ENCODE data around the gene LBP.
"Not testable (repeated sequence)": the region's sequence is repeated elsewhere in the genome, so short reads cannot be mapped to it uniquely, and the experiment has no call there.

LBP gene

DNA sequence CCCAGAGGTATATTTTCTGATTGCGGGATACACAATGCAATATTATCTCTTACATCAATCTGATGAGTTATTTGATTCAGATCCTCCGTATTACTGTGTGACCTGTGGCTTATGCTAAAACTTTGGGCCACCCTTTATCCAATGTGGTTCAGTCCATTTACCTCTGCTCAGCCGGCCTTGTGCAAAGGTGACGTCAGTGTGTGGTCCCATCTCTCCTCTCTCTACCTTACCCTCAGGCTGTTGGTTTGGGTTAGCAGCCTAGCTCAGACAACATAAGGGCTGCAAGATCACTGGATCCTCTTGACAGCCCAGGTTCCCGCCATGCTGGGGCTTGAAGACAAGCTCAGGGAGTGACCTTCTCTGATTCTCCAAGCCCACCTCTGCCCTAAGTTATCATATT is 55.8 kb downstream of the LBP start:
- ATAC-seq (replicated peaks) (no peak), DNase-seq (no peak)
- H3K9me3 Mint-ChIP-seq = no peaks in the 10 kb centered on the region
- peaks cover 2% of the 10 kb centered on the region for H3K36me3 Mint-ChIP-seq (ENCODE audit: insufficient read depth)
- no peak overlapping the region for H3K27ac Mint-ChIP-seq
- H3K4me3 Mint-ChIP-seq = no peak overlapping the region
- no peaks in the 10 kb centered on the region for H3K4me1 Mint-ChIP-seq (ENCODE audit: low read depth in 2 of 2)
- H3K27me3 Mint-ChIP-seq = peaks cover 0 to 23% of the 10 kb centered on the region in 2 donors

DNA sequence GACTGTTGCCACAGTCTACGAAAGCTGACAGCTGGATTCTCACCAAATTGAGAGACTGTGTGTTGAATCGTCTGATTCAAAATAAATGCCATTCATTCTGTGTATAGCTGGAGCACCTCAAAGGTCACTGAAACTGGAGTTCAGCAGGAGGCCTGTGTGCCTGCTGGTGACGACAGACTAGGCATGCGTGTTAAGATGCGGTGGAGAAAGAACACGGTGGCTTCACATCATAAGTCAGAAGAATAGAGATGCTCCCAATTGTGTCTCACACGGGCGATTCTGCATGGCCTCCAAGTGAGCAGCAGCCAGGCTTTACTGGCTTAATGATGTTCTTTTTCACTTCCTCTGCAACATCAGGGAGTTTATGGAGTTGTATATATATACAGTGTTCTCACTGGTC is 56.5 kb downstream of the LBP start:
- H3K36me3 Mint-ChIP-seq (ENCODE audit: insufficient read depth) = peaks cover 2% of the 10 kb centered on the region
- peaks cover 0 to 23% of the 10 kb centered on the region in 2 donors for H3K27me3 Mint-ChIP-seq
- no peaks in the 10 kb centered on the region for H3K4me1 Mint-ChIP-seq (ENCODE audit: low read depth in 2 of 2)
- ATAC-seq (replicated peaks) = no peak
- no peak overlapping the region for H3K27ac Mint-ChIP-seq
- no peaks in the 10 kb centered on the region for H3K9me3 Mint-ChIP-seq
- H3K4me3 Mint-ChIP-seq = no peak overlapping the region
- DNase-seq = no peak

DNA sequence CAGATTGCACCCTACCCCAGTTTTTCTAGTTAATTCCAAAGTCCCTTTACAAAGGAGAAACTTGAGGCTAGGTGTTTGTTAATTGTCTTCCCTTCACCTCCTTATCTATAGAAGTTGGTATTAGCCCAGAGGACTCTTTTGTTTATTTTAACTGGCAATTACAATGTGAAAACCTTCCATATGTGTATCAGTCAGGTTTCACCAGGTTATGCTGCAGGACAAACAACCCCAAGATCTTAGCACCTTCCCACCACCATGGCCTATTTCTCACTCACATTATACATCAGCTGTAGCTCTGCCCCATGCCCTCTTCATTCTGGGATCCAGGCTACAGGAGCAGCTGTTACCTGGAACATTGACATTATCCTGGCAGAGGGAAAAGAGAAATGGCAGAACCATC is 57.7 kb downstream of the LBP start:
- H3K4me3 Mint-ChIP-seq = no peak overlapping the region

DNA sequence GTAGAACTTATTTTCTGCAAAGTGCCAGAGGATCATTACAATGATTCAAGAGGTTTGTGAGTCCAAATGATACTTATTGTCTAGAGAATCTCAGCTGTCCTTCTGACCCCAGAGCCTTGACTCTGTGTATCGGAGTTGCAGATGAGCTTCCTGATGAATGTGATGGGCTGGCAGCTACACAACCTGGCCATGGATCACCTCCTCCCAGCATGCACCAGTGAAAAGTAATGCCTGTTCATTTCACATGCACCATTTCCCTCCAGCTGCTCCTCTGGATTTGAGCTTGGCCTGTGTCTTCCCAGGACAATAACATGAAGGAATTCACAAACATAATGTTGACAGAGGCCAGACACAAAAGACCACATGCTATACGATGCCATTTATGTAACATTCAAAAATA is 58.9 kb downstream of the LBP start:
- Mint-ChIP-seq H3K27me3 (peaks cover 0 to 23% of the 10 kb centered on the region in 2 donors), H3K27ac (no peak overlapping the region), H3K36me3 (ENCODE audit: insufficient read depth) (peaks cover 7% of the 10 kb centered on the region), H3K9me3 (no peaks in the 10 kb centered on the region), H3K4me1 (ENCODE audit: low read depth in 2 of 2) (no peaks in the 10 kb centered on the region), H3K4me3 (no peak overlapping the region)
- DNase-seq (no peak), ATAC-seq (replicated peaks) (no peak)

More for the DNA sequence above, 57.7 kb downstream of the LBP start:
- H3K4me1 Mint-ChIP-seq (ENCODE audit: low read depth in 2 of 2) = no peaks in the 10 kb centered on the region
- peaks cover 0 to 23% of the 10 kb centered on the region in 2 donors for H3K27me3 Mint-ChIP-seq
- no peak for ATAC-seq (replicated peaks)
- H3K9me3 Mint-ChIP-seq = no peaks in the 10 kb centered on the region
- H3K36me3 Mint-ChIP-seq (ENCODE audit: insufficient read depth) = peaks cover 7% of the 10 kb centered on the region
- no peak for DNase-seq
- H3K27ac Mint-ChIP-seq = no peak overlapping the region

DNA sequence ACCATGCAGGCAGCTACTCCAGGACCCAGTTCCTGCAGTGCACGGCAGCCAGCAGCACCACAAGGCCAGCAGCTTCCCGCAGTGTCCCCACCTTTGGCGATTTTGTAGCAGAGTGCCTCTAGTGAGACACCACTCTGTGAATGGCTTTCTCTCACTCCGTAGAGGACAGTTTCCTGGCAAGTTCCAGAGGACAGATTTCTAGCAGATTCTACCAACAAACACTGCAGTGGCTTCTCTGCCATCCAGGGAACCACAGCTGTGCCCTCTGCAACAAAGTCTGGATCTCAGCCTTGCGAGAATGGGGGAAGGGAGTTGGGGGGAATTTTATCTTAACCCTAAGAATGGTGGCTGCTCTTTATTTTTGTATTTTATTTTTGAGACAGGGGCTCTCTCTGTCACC is 60.2 kb downstream of the LBP start:
- Mint-ChIP-seq H3K27ac (no peak overlapping the region), H3K4me3 (no peak overlapping the region), H3K9me3 (no peaks in the 10 kb centered on the region), H3K27me3 (peaks cover 0 to 11% of the 10 kb centered on the region in 2 donors), H3K36me3 (ENCODE audit: insufficient read depth) (peaks cover 9% of the 10 kb centered on the region), H3K4me1 (ENCODE audit: low read depth in 2 of 2) (no peaks in the 10 kb centered on the region)
- no peak for ATAC-seq (replicated peaks)
- no peak for DNase-seq

DNA sequence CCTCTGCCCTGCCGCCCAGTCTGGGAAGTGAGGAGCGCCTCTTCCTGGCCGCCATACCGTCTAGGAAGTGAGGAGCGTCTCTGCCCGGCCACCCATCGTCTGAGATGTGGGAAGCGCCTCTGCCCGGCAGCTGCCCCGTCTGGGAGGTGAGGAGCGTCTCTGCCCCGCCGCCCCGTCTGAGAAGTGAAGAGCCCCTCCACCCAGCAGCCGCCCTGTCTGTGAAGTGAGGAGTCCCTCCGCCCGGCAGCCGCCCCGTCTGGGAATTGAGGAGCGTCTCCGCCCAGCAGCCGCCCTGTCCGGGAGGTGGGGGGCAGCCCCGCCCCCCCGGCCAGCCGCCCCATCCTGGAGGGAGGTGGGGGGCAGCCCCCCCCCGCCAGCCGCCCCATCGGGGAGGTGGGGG is 61.0 kb downstream of the LBP start:
- Mint-ChIP-seq H3K4me3 (no peak overlapping the region), H3K4me1 (ENCODE audit: low read depth in 2 of 2) (no peaks in the 10 kb centered on the region), H3K36me3 (ENCODE audit: insufficient read depth) (peaks cover 13% of the 10 kb centered on the region), H3K27me3 (peaks cover 0 to 6% of the 10 kb centered on the region in 2 donors), H3K9me3 (no peaks in the 10 kb centered on the region), H3K27ac (no peak overlapping the region)
- ATAC-seq (replicated peaks) = no peak
- no peak for DNase-seq

DNA sequence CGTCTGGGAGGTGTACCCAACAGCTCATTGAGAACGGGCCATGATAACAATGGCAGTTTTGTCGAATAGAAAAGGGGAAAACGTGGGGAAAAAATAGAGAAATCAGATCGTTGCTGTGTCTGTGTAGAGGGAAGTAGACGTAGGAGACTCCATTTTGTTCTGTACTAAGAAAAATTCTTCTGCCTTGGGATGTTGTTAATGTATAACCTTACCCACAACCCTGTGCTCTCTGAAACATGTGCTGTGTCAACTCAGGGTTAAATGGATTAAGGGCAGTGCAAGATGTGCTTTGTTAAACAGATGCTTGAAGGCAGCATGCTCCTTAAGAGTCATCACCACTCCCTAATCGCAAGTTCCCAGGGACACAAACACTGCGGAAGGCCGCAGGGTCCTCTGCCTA is 61.5 kb downstream of the LBP start:
- H3K27me3 Mint-ChIP-seq; DNase-seq; H3K27ac Mint-ChIP-seq; ATAC-seq (replicated peaks); H3K4me1 Mint-ChIP-seq (ENCODE audit: low read depth in 2 of 2); H3K4me3 Mint-ChIP-seq; H3K9me3 Mint-ChIP-seq: not testable (repeated sequence)
- peaks cover 13% of the 10 kb centered on the region for H3K36me3 Mint-ChIP-seq (ENCODE audit: insufficient read depth)

DNA sequence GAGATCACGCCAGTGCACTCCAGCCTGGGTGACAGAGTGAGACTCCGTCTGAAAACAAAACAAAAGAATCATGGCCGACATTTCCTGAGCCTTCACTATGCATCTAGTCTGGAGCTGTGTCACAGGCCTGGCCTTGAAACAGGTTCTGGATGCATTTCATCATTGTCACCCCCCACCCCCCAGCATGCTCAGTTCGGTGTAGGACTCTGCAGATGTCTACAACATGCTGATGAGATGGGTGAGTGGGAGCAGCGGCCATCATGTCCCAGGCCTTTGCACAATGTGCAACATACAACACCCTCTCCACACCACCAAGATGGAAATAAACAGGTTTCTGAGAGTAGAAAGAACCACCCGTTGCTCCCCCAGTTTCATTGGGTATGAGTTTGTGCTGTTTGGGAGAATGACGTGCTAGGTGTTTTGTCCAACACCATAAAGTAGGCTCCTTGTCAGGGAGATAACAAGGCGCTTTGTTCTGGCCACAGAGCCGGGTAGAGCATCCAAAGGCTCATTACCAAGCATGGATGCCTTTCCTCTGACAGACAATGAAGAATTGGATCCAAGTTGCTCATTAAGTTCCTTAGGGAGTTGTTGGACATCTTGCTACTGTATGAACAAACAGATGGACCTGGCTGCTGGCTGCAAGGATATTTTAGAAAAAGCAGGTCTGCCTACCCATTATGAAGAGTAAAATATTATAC is 66.7 kb downstream of the LBP start:
- H3K36me3 Mint-ChIP-seq (ENCODE audit: insufficient read depth) = peaks cover 40% of the 10 kb centered on the region
- H3K27me3 Mint-ChIP-seq = no peaks in the 10 kb centered on the region
- H3K9me3 Mint-ChIP-seq = no peaks in the 10 kb centered on the region
- no peak overlapping the region for H3K27ac Mint-ChIP-seq
- ATAC-seq (replicated peaks) (no peak), DNase-seq (no peak)
- no peaks in the 10 kb centered on the region for H3K4me1 Mint-ChIP-seq (ENCODE audit: low read depth in 2 of 2)
- no peak overlapping the region for H3K4me3 Mint-ChIP-seq

DNA sequence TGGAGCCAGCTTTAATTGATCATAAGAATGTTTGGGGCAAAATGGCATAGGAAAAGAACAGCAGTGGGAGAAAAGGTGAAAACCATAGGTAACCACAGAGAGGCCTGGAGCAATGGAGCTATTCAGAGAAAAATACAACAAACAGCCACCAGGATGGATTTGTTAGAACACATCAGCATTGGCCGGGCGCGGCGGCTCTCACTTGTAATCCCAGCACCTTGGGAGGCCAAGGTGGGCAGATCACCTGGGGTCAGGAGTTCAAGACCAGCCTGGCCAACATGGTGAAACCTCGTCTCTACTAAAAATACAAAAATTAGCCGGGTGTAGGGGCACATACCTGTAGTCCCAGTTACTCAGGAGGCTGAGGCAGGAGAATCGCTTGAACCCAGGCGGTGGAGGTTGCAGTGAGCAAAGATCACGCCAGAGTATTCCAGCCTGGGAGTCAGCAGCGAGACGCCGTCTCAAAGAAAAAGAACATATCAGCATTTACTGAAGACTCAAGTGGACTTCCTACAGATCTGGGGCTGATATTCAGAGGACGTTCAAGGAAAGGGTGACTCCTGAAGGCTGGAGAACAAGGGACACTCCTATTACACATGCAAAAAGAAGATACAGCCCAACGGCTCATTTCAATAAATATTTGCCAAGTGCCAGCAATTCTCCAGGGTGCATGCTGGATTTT is 68.6 kb downstream of the LBP start:
- peaks cover 53% of the 10 kb centered on the region for H3K36me3 Mint-ChIP-seq (ENCODE audit: insufficient read depth)
- H3K9me3 Mint-ChIP-seq = no peaks in the 10 kb centered on the region
- H3K27ac Mint-ChIP-seq = no peak overlapping the region
- ATAC-seq (replicated peaks) = no peak
- DNase-seq = no peak
- H3K4me1 Mint-ChIP-seq (ENCODE audit: low read depth in 2 of 2) = peaks cover 0 to under 1% of the 10 kb centered on the region in 2 donors
- no peaks in the 10 kb centered on the region for H3K27me3 Mint-ChIP-seq
- no peak overlapping the region for H3K4me3 Mint-ChIP-seq

DNA sequence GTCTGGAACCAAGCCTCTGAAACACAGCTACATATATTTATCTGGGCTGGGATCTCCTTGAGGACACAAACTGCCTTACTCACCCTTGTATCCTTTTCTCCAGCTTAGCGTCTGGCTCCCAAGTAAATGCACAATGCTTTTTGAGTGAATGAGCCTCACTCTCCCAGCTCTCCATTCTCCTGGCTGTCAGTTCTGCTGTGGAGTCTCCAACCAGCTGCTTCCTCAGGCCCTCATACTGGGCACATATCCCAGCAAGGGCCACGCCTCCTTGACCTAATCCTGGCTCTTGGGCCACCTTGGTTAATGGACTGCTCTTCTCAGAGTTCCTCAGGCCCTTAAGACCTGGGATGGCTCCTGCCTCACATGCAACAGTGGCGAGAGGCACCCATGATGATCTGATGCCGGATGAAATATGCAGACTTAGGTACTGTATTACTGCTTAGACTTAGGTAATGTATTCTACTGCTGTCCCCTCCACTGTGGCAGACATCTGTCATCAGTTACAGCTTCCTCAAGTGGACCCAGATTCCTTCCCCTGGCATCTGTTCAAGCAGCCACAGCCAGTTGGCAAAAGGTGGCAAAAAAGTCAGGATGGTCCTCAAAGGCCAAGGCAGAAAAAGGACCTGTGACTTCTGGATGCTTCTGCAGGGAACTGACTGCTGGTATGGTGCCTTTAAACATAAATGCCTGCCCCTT is 72.4 kb downstream of the LBP start:
- no peaks in the 10 kb centered on the region for H3K27me3 Mint-ChIP-seq
- ATAC-seq (replicated peaks) = no peak
- peaks cover 4 to 10% of the 10 kb centered on the region in 2 donors for H3K4me1 Mint-ChIP-seq (ENCODE audit: low read depth in 2 of 2)
- H3K4me3 Mint-ChIP-seq = no peak overlapping the region
- no peaks in the 10 kb centered on the region for H3K9me3 Mint-ChIP-seq
- peak overlapping the region in 1 of 2 donors; percentile 35 for H3K27ac Mint-ChIP-seq
- no peak for DNase-seq
- H3K36me3 Mint-ChIP-seq (ENCODE audit: insufficient read depth) = peaks cover 79% of the 10 kb centered on the region

DNA sequence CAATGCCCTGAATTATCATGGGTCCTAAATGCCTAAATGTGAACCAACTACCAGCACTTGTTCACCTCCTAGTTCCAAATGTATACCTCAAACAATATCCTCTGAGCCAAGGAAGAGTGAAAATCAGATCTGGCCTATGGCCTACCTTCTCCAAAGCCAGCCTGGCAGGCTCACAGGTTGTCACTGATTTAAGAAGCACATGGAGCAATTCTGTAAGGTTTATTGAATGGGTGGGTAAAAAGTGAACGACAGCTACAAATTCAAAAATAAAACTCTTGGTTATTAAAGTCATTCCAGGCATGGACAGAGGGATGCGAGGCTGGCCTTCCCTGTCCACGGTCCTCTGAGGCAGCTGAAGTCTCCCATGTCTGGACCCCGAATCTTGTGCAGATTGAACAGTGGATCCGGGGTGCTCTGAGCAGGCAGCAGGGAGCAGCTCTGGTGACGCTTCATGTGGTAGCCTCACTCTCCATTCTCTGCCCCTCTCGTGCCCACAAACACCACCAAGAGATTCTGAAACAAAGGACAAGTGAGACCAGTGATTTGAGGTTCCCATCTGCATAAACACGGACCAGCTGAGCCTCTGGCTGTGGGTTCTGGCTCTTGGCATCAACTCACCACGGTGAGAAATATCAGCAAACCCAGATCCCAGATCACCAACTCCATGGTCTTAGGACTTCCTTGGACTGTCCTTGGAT is 74.3 kb downstream of the LBP start:
- H3K9me3 Mint-ChIP-seq = no peaks in the 10 kb centered on the region
- no peaks in the 10 kb centered on the region for H3K27me3 Mint-ChIP-seq
- DNase-seq (no peak), ATAC-seq (replicated peaks) (no peak)
- H3K27ac Mint-ChIP-seq = peak overlapping the region in 1 of 2 donors; percentile 79
- peaks cover 88% of the 10 kb centered on the region for H3K36me3 Mint-ChIP-seq (ENCODE audit: insufficient read depth)
- H3K4me1 Mint-ChIP-seq (ENCODE audit: low read depth in 2 of 2) = peaks cover 8 to 18% of the 10 kb centered on the region in 2 donors
- H3K4me3 Mint-ChIP-seq = no peak overlapping the region

DNA sequence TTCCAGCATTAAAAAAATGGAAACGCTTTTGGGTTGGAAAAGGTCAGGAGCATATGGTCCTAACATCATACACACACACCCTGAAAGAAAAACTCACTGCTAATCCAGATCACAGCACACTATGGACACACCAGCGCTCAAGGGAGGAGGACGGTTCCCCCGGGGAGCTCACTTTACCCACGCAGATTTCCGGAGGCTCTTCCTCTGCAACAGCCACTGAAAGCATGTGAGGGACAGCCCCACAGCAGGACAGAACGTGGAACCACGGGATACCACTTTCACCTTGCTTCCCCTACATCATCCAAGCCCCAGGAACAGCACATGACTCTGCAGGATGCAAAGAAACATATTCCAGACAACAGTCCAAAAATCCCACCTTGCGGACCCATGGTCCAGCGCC is 75.6 kb downstream of the LBP start:
- Mint-ChIP-seq H3K4me1 (ENCODE audit: low read depth in 2 of 2) (peaks cover 9 to 20% of the 10 kb centered on the region in 2 donors), H3K27me3 (no peaks in the 10 kb centered on the region), H3K4me3 (no peak overlapping the region), H3K27ac (no peak overlapping the region), H3K9me3 (no peaks in the 10 kb centered on the region), H3K36me3 (ENCODE audit: insufficient read depth) (peaks cover 91% of the 10 kb centered on the region)
- DNase-seq (no peak), ATAC-seq (replicated peaks) (no peak)

DNA sequence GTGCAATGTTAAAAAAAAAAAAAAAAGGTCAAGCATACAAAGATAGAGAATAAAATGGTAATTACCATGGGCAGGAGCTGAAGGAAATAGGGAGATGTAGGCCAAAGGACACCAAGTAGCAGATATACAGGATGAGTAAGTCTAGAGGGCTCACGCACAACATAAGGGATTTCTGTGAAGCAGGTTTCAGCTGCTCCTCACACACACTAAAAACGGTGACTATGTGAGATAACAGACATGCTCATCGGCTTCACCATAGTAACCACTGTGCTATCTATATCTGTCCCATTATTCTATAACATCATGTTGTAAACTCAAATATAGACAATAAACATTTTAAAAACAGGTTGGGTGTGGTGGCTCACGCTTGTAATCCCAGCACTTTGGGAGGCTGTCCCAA is 77.3 kb downstream of the LBP start:
- Mint-ChIP-seq H3K27me3 (no peaks in the 10 kb centered on the region), H3K36me3 (ENCODE audit: insufficient read depth) (peaks cover 94% of the 10 kb centered on the region), H3K4me3 (no peak overlapping the region), H3K27ac (no peak overlapping the region), H3K9me3 (no peaks in the 10 kb centered on the region), H3K4me1 (ENCODE audit: low read depth in 2 of 2) (peaks cover 14 to 29% of the 10 kb centered on the region in 2 donors)
- ATAC-seq (replicated peaks) (no peak), DNase-seq (no peak)
